ENCODE data around the gene MGLL.

Gene MGLL

DNA sequence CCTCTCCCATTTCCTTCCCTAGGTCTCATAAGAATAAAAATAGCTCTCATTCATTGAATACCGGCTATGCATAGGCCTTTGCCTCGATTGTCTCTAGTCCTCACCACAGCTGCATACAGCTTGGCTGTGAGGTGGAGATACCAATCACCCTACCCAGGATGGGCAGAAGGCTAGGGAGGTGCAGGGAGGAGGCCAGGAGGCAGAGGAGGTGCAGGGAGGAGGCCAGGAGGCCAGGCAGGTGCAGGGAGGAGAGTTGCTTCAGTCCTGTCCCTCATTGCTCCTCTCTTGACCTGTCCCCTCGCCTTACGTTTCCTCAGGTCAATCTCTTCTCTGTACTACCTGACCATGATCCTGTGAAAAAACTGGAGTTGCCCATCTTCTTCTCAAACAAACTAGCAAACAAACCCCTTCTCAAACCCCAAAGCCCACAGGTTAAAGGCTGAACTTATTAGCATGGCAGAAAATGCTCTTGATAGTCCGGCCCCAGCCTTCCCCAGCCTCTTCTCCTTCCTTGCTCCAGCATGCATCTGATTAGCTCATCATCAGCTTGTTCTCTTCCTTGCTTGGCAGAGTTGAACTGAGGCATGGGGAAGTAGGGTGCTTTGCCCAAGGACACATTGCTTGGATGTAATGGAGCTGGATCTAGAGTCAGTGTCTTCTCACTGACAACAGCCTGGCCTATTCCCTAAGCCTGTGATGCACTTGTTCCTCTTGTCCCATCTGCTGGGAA lies 177.5 kb downstream of the MGLL start:
- DNase-seq = no peak

DNA sequence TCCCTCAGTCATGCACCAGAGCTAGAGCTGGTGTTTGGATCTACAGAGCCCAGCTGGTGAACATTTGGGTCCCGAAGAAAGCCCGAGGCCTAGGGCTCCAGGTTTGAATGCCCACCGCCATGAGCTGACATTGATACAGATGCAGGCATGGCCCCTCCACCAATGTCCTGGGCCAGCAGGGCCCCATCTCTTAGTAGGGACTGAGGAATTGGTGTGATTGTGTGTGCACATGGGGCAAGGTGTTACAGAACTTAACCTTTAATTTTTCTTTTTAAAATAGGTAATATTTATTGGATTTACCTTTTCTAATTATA lies 182.3 kb downstream of the MGLL start:
- DNase-seq = no peak

DNA sequence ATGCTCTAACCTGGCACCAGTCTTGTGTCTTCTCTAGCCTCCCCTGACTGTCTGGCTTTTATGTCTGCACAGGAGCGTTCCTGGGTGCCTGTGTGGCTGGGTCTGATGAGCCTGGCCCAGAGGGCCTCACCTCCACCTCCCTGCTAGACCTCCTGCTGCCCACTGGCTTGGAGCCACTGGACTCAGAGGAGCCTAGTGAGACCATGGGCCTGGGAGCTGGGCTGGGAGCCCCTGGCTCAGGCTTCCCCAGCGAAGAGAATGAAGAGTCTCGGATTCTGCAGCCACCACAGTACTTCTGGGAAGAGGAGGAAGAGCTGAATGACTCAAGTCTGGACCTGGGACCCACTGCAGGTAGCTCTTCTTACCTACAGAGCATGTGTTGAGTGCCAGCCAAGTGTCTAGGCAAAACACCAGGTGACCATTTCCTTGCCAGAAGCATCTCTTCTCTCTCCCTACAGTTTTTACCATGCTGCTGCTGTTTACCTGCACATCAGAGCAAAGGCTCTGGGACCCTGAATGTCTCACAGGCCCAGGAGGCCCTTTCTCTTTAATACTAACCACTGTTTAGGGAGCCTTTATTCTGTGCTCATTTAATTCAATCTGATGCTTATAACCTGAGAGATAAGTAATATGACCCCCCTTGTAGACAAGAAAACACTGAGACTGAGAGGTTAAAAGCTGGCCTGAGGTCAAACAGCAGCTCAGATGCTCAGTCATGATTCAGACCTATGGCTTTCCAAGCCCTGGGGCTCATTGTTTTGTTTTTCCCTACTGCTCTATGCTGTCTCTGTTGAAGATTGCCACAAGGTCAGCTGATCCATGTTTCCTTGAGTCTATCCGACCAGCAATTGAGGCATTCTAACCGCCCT lies 182.9 kb downstream of the MGLL start:
- no peak for DNase-seq

All from NCI-H187 treated with DMSO at 0.1 percent for 48 hours (cell line).